Measurements from ENCODE around the gene CA4.
"Not testable (repeated sequence)": the region's sequence is repeated elsewhere in the genome, so short reads cannot be mapped to it uniquely, and the experiment has no call there.

Gene CA4

GRCh38 chr17:60168654-60169053, 18.9 kb downstream of the CA4 start:
- no peak overlapping the region for H3K27ac ChIP-seq
- no peak for TF ChIP-seq CTCF (IDR thresholded peaks at IDR 0.05)
- TF ChIP-seq ZFX (IDR thresholded peaks at IDR 0.05; ENCODE audit: borderline replicate concordance) = no peak

GRCh38 chr17:60169921-60170817, 20.4 kb downstream of the CA4 start:
- TF ChIP-seq CTCF (IDR thresholded peaks at IDR 0.05) = no peak
- no peak for TF ChIP-seq ZFX (IDR thresholded peaks at IDR 0.05; ENCODE audit: borderline replicate concordance)
- no peak overlapping the region for H3K27ac ChIP-seq

GRCh38 chr17:60170835-60171752, 21.3 kb downstream of the CA4 start:
- H3K27ac ChIP-seq = no peak overlapping the region
- TF ChIP-seq CTCF (IDR thresholded peaks at IDR 0.05) = no peak
- no peak for TF ChIP-seq ZFX (IDR thresholded peaks at IDR 0.05; ENCODE audit: borderline replicate concordance)

GRCh38 chr17:60171753-60172079, 21.9 kb downstream of the CA4 start:
- H3K27ac ChIP-seq = no peak overlapping the region
- TF ChIP-seq ZFX (IDR thresholded peaks at IDR 0.05; ENCODE audit: borderline replicate concordance) (no peak), CTCF (IDR thresholded peaks at IDR 0.05) (no peak)

- TF ChIP-seq ZFX (IDR thresholded peaks at IDR 0.05; ENCODE audit: borderline replicate concordance) = no peak
- TF ChIP-seq CTCF (IDR thresholded peaks at IDR 0.05) = no peak
- no peak overlapping the region for H3K27ac ChIP-seq
These were observed 23.6 kb downstream of the CA4 start for GRCh38 chr17:60173304-60173819.

GRCh38 chr17:60174035-60174434, 24.3 kb downstream of the CA4 start:
- TF ChIP-seq CTCF (IDR thresholded peaks at IDR 0.05) (no peak), ZFX (IDR thresholded peaks at IDR 0.05; ENCODE audit: borderline replicate concordance) (no peak)
- H3K27ac ChIP-seq = no peak overlapping the region

GRCh38 chr17:60174767-60175166, 25.0 kb downstream of the CA4 start:
- not testable (repeated sequence) for H3K27ac ChIP-seq

GRCh38 chr17:60176763-60177162, 27.0 kb downstream of the CA4 start:
- H3K27ac ChIP-seq = not testable (repeated sequence)

GRCh38 chr17:60178180-60178579, 28.4 kb downstream of the CA4 start:
- not testable (repeated sequence) for H3K27ac ChIP-seq

- H3K27ac ChIP-seq = not testable (repeated sequence)
These were observed 30.6 kb downstream of the CA4 start for GRCh38 chr17:60180380-60180779.

GRCh38 chr17:60186372-60186771, 36.6 kb downstream of the CA4 start:
- H3K27ac ChIP-seq = not testable (repeated sequence)

Data from 22Rv1 (cell line).